Parathyroid adenoma (tissue), 2 donors: ENCODE data around the gene SLC66A1.

Source experiments
- H2AFZ ChIP-seq: fragments of 300-600 bp; sonication (generic); one replicate; pipeline ENCODE4 v1.7.0; 2017; ENCODE audit warnings: antibody characterized with exemption, mild to moderate bottlenecking
- H3K27ac ChIP-seq: fragments of 300-600 bp; sonication (generic); one replicate; pipeline ENCODE4 v1.7.0; 2017
- H3K27me3 ChIP-seq: fragments of 300-600 bp; sonication (generic); one replicate; pipeline ENCODE4 v1.7.0; 2017; ENCODE audit warnings: low read length; ENCODE audit not compliant: control insufficient read depth, insufficient read depth
- H3K36me3 ChIP-seq: fragments of 300-600 bp; sonication (generic); one replicate; pipeline ENCODE4 v1.7.0; 2017; ENCODE audit warnings: low read length; ENCODE audit not compliant: control insufficient read depth, insufficient read depth
- H3K4me1 ChIP-seq: fragments of 300-600 bp; sonication (generic); one replicate; pipeline ENCODE4 v1.7.0; 2017; ENCODE audit warnings: control low read depth
- H3K4me2 ChIP-seq: fragments of 300-600 bp; sonication (generic); one replicate; pipeline ENCODE4 v1.7.0; 2017; ENCODE audit warnings: low read length
- H3K4me3 ChIP-seq: fragments of 300-600 bp; sonication (generic); one replicate; pipeline ENCODE4 v1.7.0; 2017; ENCODE audit warnings: low read depth, low read length
- H3K79me2 ChIP-seq: fragments of 300-600 bp; sonication (generic); one replicate; pipeline ENCODE4 v1.7.0; 2017; ENCODE audit warnings: control low read depth
- H3K9ac ChIP-seq: fragments of 300-600 bp; sonication (generic); one replicate; pipeline ENCODE4 v1.7.0; 2017; ENCODE audit warnings: mild to moderate bottlenecking
- H3K9me3 ChIP-seq: fragments of 300-600 bp; sonication (generic); one replicate; pipeline ENCODE4 v1.7.0; 2017; ENCODE audit warnings: low read length; ENCODE audit not compliant: control insufficient read depth
- TF ChIP-seq, protein P1 (sequence below): fragments of 300-600 bp; sonication (generic); IDR thresholded peaks from one replicate; pipeline ENCODE4 v1.7.0; 2017; ENCODE audit warnings: antibody characterized with exemption, mild to moderate bottlenecking
- donor health status: primary hyperparathyroidism.

The SLC66A1 gene

DNA sequence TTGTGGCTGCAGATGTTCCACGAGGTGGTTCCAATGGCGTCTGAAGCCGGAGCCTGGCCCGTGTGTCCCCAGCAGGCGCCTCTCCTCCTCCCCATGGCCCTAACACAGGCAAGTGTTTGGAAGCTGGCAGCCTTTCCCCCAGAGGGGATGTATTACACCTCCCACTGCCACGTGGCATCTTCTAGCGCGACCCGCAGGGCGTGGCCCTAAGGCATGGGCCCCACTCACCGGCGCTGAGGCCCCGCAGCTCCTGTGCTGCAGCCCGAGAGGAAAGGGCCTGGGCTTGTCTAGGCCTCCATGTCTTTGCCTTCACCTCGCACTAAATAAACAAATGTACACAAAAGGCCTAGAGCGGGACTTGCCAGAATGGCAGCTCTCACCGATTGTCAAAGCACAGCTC, 37.9 kb downstream of the SLC66A1 start:
- Histone ChIP-seq H3K9ac (no peak overlapping the region), H3K36me3 (no peaks in the 10 kb centered on the region), H3K4me3 (no peak overlapping the region), H2AFZ (no peak overlapping the region), H3K9me3 (no peaks in the 10 kb centered on the region), H3K4me2 (no peak overlapping the region), H3K4me1 (no peaks in the 10 kb centered on the region), H3K27me3 (no peaks in the 10 kb centered on the region), H3K79me2 (no peaks in the 10 kb centered on the region), H3K27ac (no peak overlapping the region)
- TF ChIP-seq, protein P1, sequence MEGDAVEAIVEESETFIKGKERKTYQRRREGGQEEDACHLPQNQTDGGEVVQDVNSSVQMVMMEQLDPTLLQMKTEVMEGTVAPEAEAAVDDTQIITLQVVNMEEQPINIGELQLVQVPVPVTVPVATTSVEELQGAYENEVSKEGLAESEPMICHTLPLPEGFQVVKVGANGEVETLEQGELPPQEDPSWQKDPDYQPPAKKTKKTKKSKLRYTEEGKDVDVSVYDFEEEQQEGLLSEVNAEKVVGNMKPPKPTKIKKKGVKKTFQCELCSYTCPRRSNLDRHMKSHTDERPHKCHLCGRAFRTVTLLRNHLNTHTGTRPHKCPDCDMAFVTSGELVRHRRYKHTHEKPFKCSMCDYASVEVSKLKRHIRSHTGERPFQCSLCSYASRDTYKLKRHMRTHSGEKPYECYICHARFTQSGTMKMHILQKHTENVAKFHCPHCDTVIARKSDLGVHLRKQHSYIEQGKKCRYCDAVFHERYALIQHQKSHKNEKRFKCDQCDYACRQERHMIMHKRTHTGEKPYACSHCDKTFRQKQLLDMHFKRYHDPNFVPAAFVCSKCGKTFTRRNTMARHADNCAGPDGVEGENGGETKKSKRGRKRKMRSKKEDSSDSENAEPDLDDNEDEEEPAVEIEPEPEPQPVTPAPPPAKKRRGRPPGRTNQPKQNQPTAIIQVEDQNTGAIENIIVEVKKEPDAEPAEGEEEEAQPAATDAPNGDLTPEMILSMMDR = no peak

DNA sequence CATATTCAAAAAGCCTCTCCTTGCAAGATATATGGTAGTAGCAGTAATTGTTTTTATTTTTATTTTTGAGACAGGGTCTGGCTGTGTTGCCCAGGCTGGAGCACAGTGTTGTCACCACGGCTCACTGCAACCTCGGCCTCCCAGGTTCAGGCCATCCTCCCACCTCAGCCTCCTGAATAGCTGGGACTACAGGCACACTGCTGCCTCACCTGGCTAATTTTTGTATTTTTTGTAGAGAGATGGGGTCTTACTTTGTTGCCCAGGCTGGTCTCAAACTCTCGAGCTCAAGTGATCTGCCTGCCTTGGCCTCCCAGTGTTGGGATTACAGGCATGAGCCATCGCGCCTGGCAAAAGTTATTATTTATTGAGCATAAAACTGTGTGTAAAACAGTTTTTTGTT, 38.4 kb downstream of the SLC66A1 start:
- Histone ChIP-seq H3K4me2 (no peak overlapping the region), H3K36me3 (no peaks in the 10 kb centered on the region)
- TF ChIP-seq, protein P1 = no peak

DNA sequence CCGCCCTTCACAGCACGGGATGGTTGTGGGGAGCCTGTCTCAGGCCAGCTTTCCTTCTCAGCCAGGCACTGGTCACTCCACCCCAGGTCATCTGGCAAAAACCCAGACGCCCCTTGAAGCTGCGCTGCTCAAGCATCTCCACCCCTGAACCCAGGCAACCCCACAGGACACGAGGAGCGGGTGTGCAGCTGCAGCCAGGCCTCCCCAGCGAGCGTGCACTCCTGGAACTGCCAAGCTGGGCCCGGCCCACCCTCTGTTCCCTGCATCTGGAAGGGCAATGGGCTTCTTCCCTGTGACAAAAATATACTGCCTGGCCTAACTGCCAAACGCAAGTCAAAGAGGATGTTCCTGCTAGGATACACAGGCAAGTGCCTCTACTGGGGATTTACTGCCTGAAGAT, 39.7 kb downstream of the SLC66A1 start:
- no peak overlapping the region for H3K27ac ChIP-seq
- no peaks in the 10 kb centered on the region for H3K79me2 ChIP-seq
- H3K9me3 ChIP-seq = no peaks in the 10 kb centered on the region
- TF ChIP-seq, protein P1 = no peak
- H2AFZ ChIP-seq = no peak overlapping the region
- H3K27me3 ChIP-seq = no peaks in the 10 kb centered on the region
- no peak overlapping the region for H3K4me3 ChIP-seq
- no peak overlapping the region for H3K9ac ChIP-seq
- H3K4me2 ChIP-seq = no peak overlapping the region
- no peaks in the 10 kb centered on the region for H3K4me1 ChIP-seq
- H3K36me3 ChIP-seq = no peaks in the 10 kb centered on the region

More for the DNA sequence above, 38.4 kb downstream of the SLC66A1 start:
- Histone ChIP-seq H3K79me2 (no peaks in the 10 kb centered on the region), H3K27ac (no peak overlapping the region), H3K9me3 (no peaks in the 10 kb centered on the region), H3K9ac (no peak overlapping the region), H3K4me1 (no peaks in the 10 kb centered on the region), H3K4me3 (no peak overlapping the region), H2AFZ (no peak overlapping the region), H3K27me3 (no peaks in the 10 kb centered on the region)

DNA sequence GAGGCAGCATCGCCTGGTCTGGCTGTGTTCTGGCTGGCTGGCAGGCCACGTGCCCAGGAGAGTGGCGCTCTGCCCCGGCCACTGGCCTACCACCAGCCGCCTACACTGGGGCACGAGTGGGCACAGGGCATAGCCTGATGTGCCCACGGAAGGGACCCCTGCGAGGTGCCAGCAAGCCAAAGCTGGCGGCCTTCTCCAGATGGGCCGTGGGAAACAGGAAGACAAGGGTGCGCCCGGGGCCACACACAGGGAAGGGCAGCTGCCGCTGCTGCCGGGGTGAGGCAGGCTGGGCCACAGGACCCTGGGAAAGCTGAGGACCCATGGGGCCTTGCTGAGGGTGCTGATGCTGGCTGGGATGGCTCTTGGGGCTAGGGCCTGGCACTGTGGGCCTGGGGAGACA, 40.7 kb downstream of the SLC66A1 start:
- H3K9me3 ChIP-seq = no peaks in the 10 kb centered on the region
- H3K27ac ChIP-seq = no peak overlapping the region
- H3K36me3 ChIP-seq = no peaks in the 10 kb centered on the region
- H3K4me2 ChIP-seq = no peak overlapping the region
- no peak overlapping the region for H3K9ac ChIP-seq
- no peaks in the 10 kb centered on the region for H3K27me3 ChIP-seq
- no peaks in the 10 kb centered on the region for H3K79me2 ChIP-seq
- TF ChIP-seq, protein P1 = no peak
- no peak overlapping the region for H2AFZ ChIP-seq
- H3K4me1 ChIP-seq = no peaks in the 10 kb centered on the region
- no peak overlapping the region for H3K4me3 ChIP-seq

DNA sequence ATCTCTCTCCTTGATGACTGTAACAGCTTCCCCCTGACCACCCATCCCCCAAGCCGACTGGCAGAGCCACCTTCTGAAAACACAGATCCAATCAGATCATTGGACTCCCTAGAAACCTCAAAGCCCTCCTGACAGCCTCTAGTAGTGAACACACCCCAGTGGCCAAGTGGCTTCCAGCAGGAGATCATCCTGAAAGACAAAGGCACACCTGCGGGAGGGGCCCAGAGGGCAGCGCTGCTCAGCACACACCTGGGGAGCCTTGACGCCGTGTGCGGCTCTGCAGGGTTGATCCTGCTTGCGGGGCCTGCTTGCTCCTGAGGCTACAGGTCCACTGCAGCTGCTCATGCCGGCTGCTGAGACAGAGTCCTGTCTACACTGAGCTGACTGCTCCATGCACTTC, 41.5 kb downstream of the SLC66A1 start:
- Histone ChIP-seq H3K4me1 (no peaks in the 10 kb centered on the region), H3K27ac (no peak overlapping the region), H3K4me3 (no peak overlapping the region), H3K36me3 (no peaks in the 10 kb centered on the region), H3K4me2 (no peak overlapping the region), H3K27me3 (no peaks in the 10 kb centered on the region), H3K79me2 (no peaks in the 10 kb centered on the region), H3K9me3 (no peaks in the 10 kb centered on the region), H3K9ac (no peak overlapping the region), H2AFZ (no peak overlapping the region)
- TF ChIP-seq, protein P1 = no peak
